ENCODE data around the gene SNCG. TPM values are rescaled to one million over a fixed set of nuclear protein-coding genes. Genes with fewer than 3 reads are reported as not detected.

The SNCG gene
- total and polyA plus RNA-seq, 2 of the 8 experiments (the other 6 are each of a cell fraction or from before 2014, with no cell fraction given), result 4.4 to 12.2 TPM

DNA sequence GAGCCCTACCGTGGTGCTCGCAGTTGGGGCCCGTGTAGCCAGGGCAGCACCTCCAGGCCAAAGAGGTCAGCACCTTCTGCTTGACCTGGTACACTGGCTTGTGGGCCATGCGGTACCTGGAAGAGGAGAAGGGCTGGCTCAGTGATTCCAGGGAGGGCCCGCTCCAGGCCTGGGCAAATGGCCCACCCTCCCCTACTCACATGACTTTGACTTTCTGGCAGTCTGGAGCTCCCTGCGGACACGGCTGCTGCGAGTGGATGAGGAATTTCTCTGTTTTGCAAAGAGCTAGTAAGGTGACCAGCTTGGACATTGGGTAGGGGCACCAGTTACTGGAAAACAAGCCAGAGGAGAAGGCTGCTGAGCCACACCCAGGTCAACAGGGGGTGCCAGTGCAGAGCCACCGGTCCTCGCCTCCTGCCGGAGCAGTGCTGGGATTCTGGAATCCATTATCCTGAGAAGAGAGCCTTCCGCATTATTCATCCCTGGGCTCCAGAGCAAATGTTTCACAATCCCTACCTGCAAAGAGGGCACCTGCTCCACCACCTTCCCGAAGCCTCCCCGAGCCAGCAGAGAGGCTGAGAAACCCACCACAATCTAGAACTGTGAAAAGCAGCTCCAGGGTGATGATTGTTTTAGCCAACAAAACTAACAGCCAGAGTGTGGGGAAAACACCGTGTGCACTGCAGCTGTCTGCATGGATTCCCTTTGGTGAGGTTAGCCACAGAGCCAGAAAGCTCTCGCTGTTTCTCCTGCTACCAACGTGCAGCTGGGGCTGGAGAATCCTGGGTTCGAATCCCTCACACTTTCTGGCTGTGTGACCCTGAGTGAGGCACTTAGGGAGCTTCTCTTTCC, 12.8 kb upstream of the SNCG start (continued):
- TF ChIP-seq CHD7 (IDR thresholded peaks at IDR 0.05; ENCODE audit: insufficient replicate concordance, low read length), result no peak
- TF ChIP-seq TCF12 (IDR thresholded peaks at IDR 0.05; ENCODE audit: low read depth, low read length), result no peak

Data from H1 (cell line).